ENCODE results near the gene NDST1. TPM values are rescaled to one million over a fixed set of nuclear protein-coding genes. Genes with fewer than 3 reads are reported as not detected.

The NDST1 gene
- total and polyA plus RNA-seq, 7 experiments from 2014 or later = 0.69 to 17.5 (median 1.2) TPM

- H3K4me1 ChIP-seq (ENCODE audit: control insufficient read depth in 2 of 2, insufficient read depth in 2 of 2, low read length in 2 of 2) = no peaks in the 10 kb centered on the region
- H3K27ac ChIP-seq (ENCODE audit: low read depth, low read length) = no peak overlapping the region
- ChIA-PET POLR2A (no interaction called here), CTCF (interaction anchor here (0.6 kb wide), 1 partner anchor 180 kb away, joined by 3 read pairs; the partner anchor contains the start of gene SMIM3)
- Mint-ChIP-seq H3K4me1 (no peaks in the 10 kb centered on the region), H3K27me3 (no peaks in the 10 kb centered on the region), H3K36me3 (no peaks in the 10 kb centered on the region), H3K9me3 (no peaks in the 10 kb centered on the region), H3K4me3 (no peak overlapping the region), H3K27ac (no peak overlapping the region)
- H3K36me3 ChIP-seq (ENCODE audit: control insufficient read depth in 2 of 3, insufficient read depth in 3 of 3, low read length in 3 of 3) = no peaks in the 10 kb centered on the region
- ATAC-seq = no peak
- H3K9me3 ChIP-seq (ENCODE audit: control insufficient read depth in 2 of 3, low read length in 3 of 3) = no peaks in the 10 kb centered on the region
- no peak for DNase-seq
- H3K27me3 ChIP-seq (ENCODE audit: control insufficient read depth in 2 of 2, insufficient read depth in 2 of 2, low read length in 2 of 2) = no peaks in the 10 kb centered on the region
- H3K4me3 ChIP-seq (ENCODE audit: low read length) = no peak overlapping the region
- intact Hi-C loops (cut with micrococcal nuclease) = no loop called here
Measured at GRCh38 chr5:150598821-150599273, 90.9 kb downstream of the NDST1 start.

DNA sequence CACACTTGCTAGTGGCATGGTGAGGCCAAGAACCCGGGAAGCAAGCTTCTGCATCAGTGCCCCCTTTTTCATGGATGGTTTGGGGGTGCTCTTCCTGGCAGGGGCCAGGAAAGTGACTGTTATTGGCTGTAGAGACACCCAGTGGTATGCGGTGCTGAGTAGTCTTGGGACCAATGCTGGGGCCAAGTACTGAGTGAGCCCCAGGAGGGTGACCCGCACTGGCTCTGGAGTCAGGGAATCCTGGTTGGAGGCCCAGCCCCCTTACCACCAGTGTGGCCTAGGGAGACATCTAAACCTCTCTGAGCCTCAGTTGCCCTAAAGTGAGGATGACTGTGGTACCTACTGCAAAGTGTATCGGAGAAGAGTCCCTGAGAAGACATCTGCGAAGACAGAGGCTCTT lies 91.3 kb downstream of the NDST1 start:
- no peaks in the 10 kb centered on the region for H3K4me1 Mint-ChIP-seq
- CTCF ChIA-PET = no interaction called here
- H3K27ac ChIP-seq (ENCODE audit: low read depth, low read length) = no peak overlapping the region
- DNase-seq (no peak), ATAC-seq (peak; percentile 23)
- no peaks in the 10 kb centered on the region for H3K4me1 ChIP-seq (ENCODE audit: control insufficient read depth in 2 of 2, insufficient read depth in 2 of 2, low read length in 2 of 2)
- no peak overlapping the region for H3K27ac Mint-ChIP-seq
- H3K27me3 ChIP-seq (ENCODE audit: control insufficient read depth in 2 of 2, insufficient read depth in 2 of 2, low read length in 2 of 2) = no peaks in the 10 kb centered on the region
- no peaks in the 10 kb centered on the region for H3K27me3 Mint-ChIP-seq
- intact Hi-C loops (cut with micrococcal nuclease) = no loop called here
- H3K4me3 ChIP-seq (ENCODE audit: low read length) = no peak overlapping the region
- H3K4me3 Mint-ChIP-seq = no peak overlapping the region
- H3K36me3 ChIP-seq (ENCODE audit: control insufficient read depth in 2 of 3, insufficient read depth in 3 of 3, low read length in 3 of 3) = no peaks in the 10 kb centered on the region
- no peaks in the 10 kb centered on the region for H3K9me3 Mint-ChIP-seq
- POLR2A ChIA-PET = no interaction called here
- no peaks in the 10 kb centered on the region for H3K9me3 ChIP-seq (ENCODE audit: control insufficient read depth in 2 of 3, low read length in 3 of 3)
- H3K36me3 Mint-ChIP-seq = no peaks in the 10 kb centered on the region

- ATAC-seq (no peak), DNase-seq (no peak)
- Histone ChIP-seq H3K27ac (ENCODE audit: low read depth, low read length) (no peak overlapping the region), H3K4me1 (ENCODE audit: control insufficient read depth in 2 of 2, insufficient read depth in 2 of 2, low read length in 2 of 2) (no peaks in the 10 kb centered on the region), H3K9me3 (ENCODE audit: control insufficient read depth in 2 of 3, low read length in 3 of 3) (no peaks in the 10 kb centered on the region), H3K36me3 (ENCODE audit: control insufficient read depth in 2 of 3, insufficient read depth in 3 of 3, low read length in 3 of 3) (no peaks in the 10 kb centered on the region), H3K27me3 (ENCODE audit: control insufficient read depth in 2 of 2, insufficient read depth in 2 of 2, low read length in 2 of 2) (no peaks in the 10 kb centered on the region), H3K4me3 (ENCODE audit: low read length) (no peak overlapping the region)
- Mint-ChIP-seq H3K4me1 (no peaks in the 10 kb centered on the region), H3K36me3 (no peaks in the 10 kb centered on the region), H3K4me3 (no peak overlapping the region), H3K27me3 (no peaks in the 10 kb centered on the region), H3K9me3 (no peaks in the 10 kb centered on the region), H3K27ac (no peak overlapping the region)
- POLR2A ChIA-PET = no interaction called here
- intact Hi-C loops (cut with micrococcal nuclease) = no loop called here
- CTCF ChIA-PET = no interaction called here
Measured at GRCh38 chr5:150599917-150600511, 92.1 kb downstream of the NDST1 start.

DNA sequence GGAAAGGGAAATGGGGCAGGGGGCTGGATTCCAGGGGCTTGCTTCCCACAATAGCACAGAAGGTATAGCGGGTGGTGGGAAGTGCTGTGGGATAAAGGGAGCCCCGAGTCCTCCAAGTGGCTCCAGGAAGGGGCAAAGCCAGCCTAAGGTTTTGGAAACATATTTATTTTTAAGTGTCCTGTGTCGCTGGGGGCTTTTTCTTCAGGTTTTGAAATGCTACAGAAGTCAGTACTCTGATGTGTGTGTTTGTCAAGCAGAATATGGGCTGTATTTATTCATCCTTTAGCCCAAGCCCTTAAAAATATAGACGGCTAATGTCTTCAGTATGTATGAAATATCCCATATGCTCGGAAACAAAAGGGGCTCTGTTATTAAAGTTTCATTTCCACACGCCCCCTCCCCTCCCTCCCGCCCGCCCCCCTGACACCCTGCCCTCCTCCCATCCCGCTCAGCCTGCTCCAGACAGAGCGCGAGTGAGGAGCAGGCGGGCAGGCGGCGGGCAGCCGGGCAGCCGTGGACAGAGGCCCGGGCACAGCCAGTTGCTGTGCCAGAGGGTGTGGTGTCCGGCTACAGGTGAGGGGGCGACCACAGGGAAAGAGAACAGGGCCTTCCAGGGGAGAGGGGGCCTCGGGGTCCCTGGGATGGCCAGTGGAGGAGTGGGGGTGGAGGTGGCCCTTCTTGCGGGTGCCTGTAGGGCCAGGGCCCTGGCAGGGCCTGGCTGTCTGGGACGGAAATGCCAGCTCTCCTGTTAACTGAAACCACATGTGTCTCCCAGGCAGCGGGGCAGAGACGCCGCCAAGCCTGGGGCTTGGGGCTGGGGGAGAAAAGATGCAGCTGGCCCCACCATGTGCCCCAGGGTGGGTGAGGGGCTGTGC lies 92.9 kb downstream of the NDST1 start:
- Mint-ChIP-seq H3K4me1 (no peaks in the 10 kb centered on the region), H3K27me3 (no peaks in the 10 kb centered on the region), H3K9me3 (no peaks in the 10 kb centered on the region), H3K4me3 (no peak overlapping the region), H3K27ac (no peak overlapping the region), H3K36me3 (no peaks in the 10 kb centered on the region)
- H3K9me3 ChIP-seq (ENCODE audit: control insufficient read depth in 2 of 3, low read length in 3 of 3) = no peaks in the 10 kb centered on the region
- ATAC-seq (no peak), DNase-seq (no peak)
- ChIA-PET CTCF (no interaction called here), POLR2A (no interaction called here)
- H3K27ac ChIP-seq (ENCODE audit: low read depth, low read length) = no peak overlapping the region
- no peaks in the 10 kb centered on the region for H3K4me1 ChIP-seq (ENCODE audit: control insufficient read depth in 2 of 2, insufficient read depth in 2 of 2, low read length in 2 of 2)
- no peak overlapping the region for H3K4me3 ChIP-seq (ENCODE audit: low read length)
- intact Hi-C loops (cut with micrococcal nuclease) = no loop called here
- no peaks in the 10 kb centered on the region for H3K36me3 ChIP-seq (ENCODE audit: control insufficient read depth in 2 of 3, insufficient read depth in 3 of 3, low read length in 3 of 3)
- H3K27me3 ChIP-seq (ENCODE audit: control insufficient read depth in 2 of 2, insufficient read depth in 2 of 2, low read length in 2 of 2) = no peaks in the 10 kb centered on the region

DNA sequence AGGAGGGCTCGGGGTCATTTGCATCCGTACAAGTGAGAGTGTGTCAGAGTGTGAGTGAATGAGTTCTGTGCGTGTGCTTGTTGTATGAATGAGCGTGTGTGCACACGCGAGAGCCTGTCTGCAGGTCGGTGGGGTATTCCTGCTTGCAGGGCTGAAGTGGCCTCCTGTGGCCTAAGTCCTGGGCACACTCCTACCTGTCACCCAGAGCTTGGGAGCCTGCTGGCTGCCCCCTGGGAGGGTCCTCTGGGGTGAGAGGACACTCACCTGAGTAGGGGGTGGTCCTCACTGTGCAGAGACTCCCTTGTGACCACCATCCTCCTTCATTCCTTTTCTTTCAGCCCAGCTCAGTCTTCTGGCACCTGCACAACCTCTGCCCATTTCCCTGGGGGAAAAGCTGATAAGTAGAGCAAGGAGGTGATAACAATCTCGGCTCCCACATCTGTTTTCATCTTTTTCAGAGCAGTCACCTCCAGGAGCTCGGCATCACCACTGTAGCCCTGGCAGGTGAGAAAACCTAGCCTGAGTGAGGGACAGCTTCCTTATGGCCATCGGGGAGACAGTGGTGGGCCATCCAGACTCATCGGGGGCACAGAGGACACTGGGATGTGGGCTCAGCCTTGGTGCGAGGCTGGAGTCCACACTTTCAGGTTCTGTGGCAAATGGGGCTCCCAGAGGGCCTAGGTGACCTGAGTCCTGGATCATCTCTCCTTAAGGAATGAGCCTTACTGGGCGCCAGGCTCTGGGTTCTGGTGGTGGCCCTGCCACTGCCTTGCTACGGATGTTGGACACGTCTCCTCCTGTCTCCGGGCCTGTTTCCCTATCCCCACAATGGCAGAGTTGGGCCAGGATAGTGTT lies 93.8 kb downstream of the NDST1 start:
- no peak overlapping the region for H3K4me3 Mint-ChIP-seq
- no peak overlapping the region for H3K27ac Mint-ChIP-seq
- intact Hi-C loops (cut with micrococcal nuclease) = no loop called here
- H3K4me1 Mint-ChIP-seq = no peaks in the 10 kb centered on the region
- H3K9me3 Mint-ChIP-seq = no peaks in the 10 kb centered on the region
- H3K4me3 ChIP-seq (ENCODE audit: low read length) = no peak overlapping the region
- no peaks in the 10 kb centered on the region for H3K36me3 ChIP-seq (ENCODE audit: control insufficient read depth in 2 of 3, insufficient read depth in 3 of 3, low read length in 3 of 3)
- H3K4me1 ChIP-seq (ENCODE audit: control insufficient read depth in 2 of 2, insufficient read depth in 2 of 2, low read length in 2 of 2) = no peaks in the 10 kb centered on the region
- CTCF ChIA-PET = no interaction called here
- no peaks in the 10 kb centered on the region for H3K9me3 ChIP-seq (ENCODE audit: control insufficient read depth in 2 of 3, low read length in 3 of 3)
- ATAC-seq = no peak
- POLR2A ChIA-PET = no interaction called here
- H3K27me3 Mint-ChIP-seq = no peaks in the 10 kb centered on the region
- no peaks in the 10 kb centered on the region for H3K27me3 ChIP-seq (ENCODE audit: control insufficient read depth in 2 of 2, insufficient read depth in 2 of 2, low read length in 2 of 2)
- no peak for DNase-seq
- H3K27ac ChIP-seq (ENCODE audit: low read depth, low read length) = no peak overlapping the region
- H3K36me3 Mint-ChIP-seq = no peaks in the 10 kb centered on the region

GRCh38 chr5:150603052-150603451 lies 95.1 kb downstream of the NDST1 start:
- Mint-ChIP-seq H3K27me3 (peaks cover 0 to 4% (median 0%) of the 10 kb centered on the region in 5 donors), H3K27ac (no peak overlapping the region), H3K4me3 (no peak overlapping the region), H3K36me3 (no peaks in the 10 kb centered on the region), H3K9me3 (no peaks in the 10 kb centered on the region), H3K4me1 (no peaks in the 10 kb centered on the region)
- ChIA-PET CTCF (no interaction called here), POLR2A (no interaction called here)
- Histone ChIP-seq H3K27me3 (ENCODE audit: control insufficient read depth in 2 of 2, insufficient read depth in 2 of 2, low read length in 2 of 2) (no peaks in the 10 kb centered on the region), H3K4me1 (ENCODE audit: control insufficient read depth in 2 of 2, insufficient read depth in 2 of 2, low read length in 2 of 2) (no peaks in the 10 kb centered on the region), H3K4me3 (ENCODE audit: low read length) (no peak overlapping the region), H3K27ac (ENCODE audit: low read depth, low read length) (no peak overlapping the region), H3K9me3 (ENCODE audit: control insufficient read depth in 2 of 3, low read length in 3 of 3) (no peaks in the 10 kb centered on the region), H3K36me3 (ENCODE audit: control insufficient read depth in 2 of 3, insufficient read depth in 3 of 3, low read length in 3 of 3) (no peaks in the 10 kb centered on the region)
- DNase-seq = peak in 1 of 9 donors; percentile 2
- intact Hi-C loops (cut with micrococcal nuclease) = no loop called here
- no peak for ATAC-seq
